ENCODE measurements around the gene TAF8. TPM values are rescaled to one million over a fixed set of nuclear protein-coding genes. Genes with fewer than 3 reads are reported as not detected.
A peak's percentile ranks its signal among the peaks of the same experiment; 100 is the strongest.

Gene TAF8
- total RNA-seq, 2 experiments from 2014 or later = 52.3 to 53.1 TPM

DNA sequence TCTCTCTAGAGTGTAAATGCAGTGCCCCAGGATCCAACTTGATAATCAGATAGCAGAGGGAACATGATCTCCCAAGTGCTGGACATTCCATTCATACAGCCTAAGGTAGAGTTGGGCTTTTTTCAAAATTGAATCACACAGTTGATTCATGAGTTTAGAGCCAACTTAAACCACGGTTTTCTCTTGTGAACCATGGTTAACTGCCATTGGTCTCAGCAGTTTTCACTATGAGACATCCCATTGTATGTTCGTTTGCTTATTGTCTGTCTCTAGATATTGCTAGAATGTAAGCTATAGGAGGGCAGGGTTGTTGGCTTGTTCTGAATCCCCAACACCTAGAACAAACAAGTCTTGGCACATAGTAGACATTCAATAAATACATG lies 37.2 kb upstream of the TAF8 start:
- no peaks in the 10 kb centered on the region for H3K27me3 Mint-ChIP-seq
- peaks cover 2% of the 10 kb centered on the region for H3K9me3 Mint-ChIP-seq (ENCODE audit: low read depth)
- CTCF ChIA-PET = interaction anchor here (1.0 to 1.8 kb wide), 3 partner anchors 12 to 92 kb away, joined by 3 to 6 read pairs (median 5); partner anchors contain the start of genes BYSL, MED20 and TAF8
- DNase-seq = no peak
- intact Hi-C loops (cut with DNase I, micrococcal nuclease) = loop anchor here in 1 of 2 experiments (5.0 kb wide), 1 partner anchor 51 kb away; no protein-coding TSS in a partner anchor
- ATAC-seq = peak; percentile 34
- peak overlapping the region; percentile 86 for H3K27ac Mint-ChIP-seq
- peaks cover 82% of the 10 kb centered on the region for H3K4me1 Mint-ChIP-seq
- POLR2A ChIA-PET = interaction anchor here (1.0 kb wide), 1 partner anchor 71 kb away, joined by 3 read pairs; no protein-coding TSS in a partner anchor
- no peak overlapping the region for H3K4me3 Mint-ChIP-seq
- H3K36me3 Mint-ChIP-seq (ENCODE audit: low read depth) = peaks cover 29% of the 10 kb centered on the region

DNA sequence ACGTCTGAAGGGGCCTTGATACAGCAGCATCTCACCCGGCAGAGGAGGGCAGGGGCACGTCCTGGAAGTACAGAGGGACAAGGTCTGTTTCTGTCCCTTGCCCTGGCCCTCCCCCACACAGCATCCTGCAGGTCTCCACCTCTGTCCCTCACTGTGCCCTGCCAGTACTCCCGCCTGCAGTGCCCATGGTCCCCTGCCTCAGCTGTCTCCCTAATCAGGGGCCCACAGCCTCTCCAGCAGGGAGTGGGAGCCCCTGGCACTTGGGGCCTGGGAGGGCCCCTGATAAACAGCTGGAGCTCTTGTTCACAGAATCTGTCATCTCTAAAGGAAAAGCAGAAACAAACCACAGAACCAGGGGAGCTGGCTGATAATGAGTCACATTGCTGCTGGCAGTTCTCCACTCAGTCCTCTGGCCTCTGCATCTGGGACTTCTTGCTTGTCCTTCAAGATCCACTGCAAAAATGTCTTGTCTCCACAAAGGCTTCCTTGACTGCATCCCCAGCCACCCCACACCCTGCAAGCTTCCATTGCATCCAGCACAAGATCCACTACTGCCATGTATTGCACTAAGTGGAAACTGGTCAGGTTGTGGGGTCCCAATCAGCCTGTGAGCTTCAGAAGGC lies 33.2 kb upstream of the TAF8 start:
- intact Hi-C loops (cut with DNase I, micrococcal nuclease) = no loop called here
- H3K36me3 Mint-ChIP-seq (ENCODE audit: low read depth) = peaks cover 44% of the 10 kb centered on the region
- H3K9me3 Mint-ChIP-seq (ENCODE audit: low read depth) = peaks cover 2% of the 10 kb centered on the region
- H3K4me3 Mint-ChIP-seq = peak overlapping the region; percentile 49
- peaks cover 72% of the 10 kb centered on the region for H3K4me1 Mint-ChIP-seq
- H3K27ac Mint-ChIP-seq = peak overlapping the region; percentile 96
- ChIA-PET CTCF (interaction anchor here (0.5 to 2.2 kb wide), 9 partner anchors 18 to 833 kb away, joined by 3 to 11 read pairs (median 3); no protein-coding TSS in a partner anchor), POLR2A (interaction anchor here (0.8 to 1.4 kb wide), 3 partner anchors 9 to 39 kb away, joined by 3 to 4 read pairs (median 3); no protein-coding TSS in a partner anchor)
- ATAC-seq (peak; percentile 68), DNase-seq (peak; percentile 72)
- no peaks in the 10 kb centered on the region for H3K27me3 Mint-ChIP-seq

DNA sequence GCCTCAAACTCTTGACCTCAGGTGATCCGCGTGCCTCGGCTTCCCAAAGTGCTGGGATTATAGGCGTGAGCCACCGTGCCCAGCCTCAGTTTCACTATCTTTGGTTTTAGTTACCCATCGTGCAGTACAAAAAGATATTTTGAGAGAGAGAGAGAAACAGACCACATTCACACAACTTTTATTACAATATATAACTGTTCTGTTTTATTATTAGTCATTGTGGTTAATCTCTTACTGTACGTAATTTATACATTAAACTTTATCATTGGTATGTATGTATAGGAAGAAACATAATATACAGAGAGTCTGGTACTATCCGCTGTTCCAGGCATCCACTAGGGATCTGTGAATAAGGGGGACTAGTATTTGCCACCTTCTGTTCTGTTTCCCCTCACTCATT lies 29.4 kb upstream of the TAF8 start:
- peaks cover 41% of the 10 kb centered on the region for H3K36me3 Mint-ChIP-seq (ENCODE audit: low read depth)
- no peak for ATAC-seq
- no peaks in the 10 kb centered on the region for H3K9me3 Mint-ChIP-seq (ENCODE audit: low read depth)
- intact Hi-C loops (cut with DNase I, micrococcal nuclease) = loop anchor here in 1 of 2 experiments (5.0 kb wide), 1 partner anchor 79 kb away; the partner anchor contains the start of gene CCND3
- peak overlapping the region; percentile 99 for H3K27ac Mint-ChIP-seq
- no peak for DNase-seq
- H3K27me3 Mint-ChIP-seq = no peaks in the 10 kb centered on the region
- H3K4me3 Mint-ChIP-seq = peak overlapping the region; percentile 60
- ChIA-PET POLR2A (no interaction called here), CTCF (interaction anchor here (0.7 to 1.3 kb wide), 3 partner anchors 23 to 396 kb away, joined by 3 to 5 read pairs (median 4); no protein-coding TSS in a partner anchor)
- H3K4me1 Mint-ChIP-seq = peaks cover 84% of the 10 kb centered on the region

DNA sequence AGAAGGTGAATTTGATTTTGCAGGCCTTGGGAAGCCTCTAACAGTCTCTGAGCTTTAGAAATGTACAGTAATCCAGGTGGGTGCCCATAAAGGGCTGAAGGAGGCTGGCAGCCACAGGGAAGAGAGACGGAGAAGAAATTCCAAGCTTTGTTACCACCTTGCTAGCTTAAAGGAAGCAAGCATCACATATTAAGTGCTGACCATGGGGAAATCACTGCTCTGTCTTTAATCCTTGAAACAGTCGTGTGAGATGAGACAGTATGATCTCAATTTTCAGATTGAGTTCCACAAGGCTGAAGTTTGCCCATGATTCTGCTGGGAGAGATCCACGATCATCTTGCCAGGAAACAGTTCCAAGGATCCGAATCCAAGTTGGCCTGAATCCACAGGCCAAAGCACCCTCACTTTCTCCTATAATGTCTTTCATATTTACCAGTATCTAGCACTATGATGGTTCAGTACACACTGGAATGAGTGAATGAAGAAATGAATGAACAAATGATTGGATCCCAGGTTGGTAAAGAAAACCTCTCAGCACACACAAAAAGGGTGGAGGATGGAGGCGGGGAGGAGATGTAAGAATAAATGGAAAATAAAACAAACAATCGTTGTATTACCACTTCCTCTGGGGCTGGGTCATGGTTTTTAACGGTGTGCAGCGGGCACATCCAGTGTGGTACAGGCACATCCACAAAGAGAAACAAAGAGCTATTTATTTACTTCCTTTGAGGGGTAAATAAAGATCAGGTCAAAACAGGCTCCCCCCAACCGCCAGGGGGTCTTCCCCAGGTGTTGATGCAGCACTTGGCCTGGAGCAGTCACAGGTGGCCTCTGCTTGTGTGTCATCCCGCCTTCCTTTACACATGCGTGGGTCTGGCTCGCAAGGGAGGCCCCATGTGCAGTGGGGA lies 28.2 kb upstream of the TAF8 start:
- peak overlapping the region; percentile 49 for H3K4me3 Mint-ChIP-seq
- peak overlapping the region; percentile 99 for H3K27ac Mint-ChIP-seq
- CTCF ChIA-PET = interaction anchor here (0.6 to 1.3 kb wide), 6 partner anchors 12 to 80 kb away, joined by 3 to 4 read pairs (median 4); no protein-coding TSS in a partner anchor
- DNase-seq = peak; percentile 85
- peak; percentile 76 for ATAC-seq
- H3K4me1 Mint-ChIP-seq = peaks cover 85% of the 10 kb centered on the region
- POLR2A ChIA-PET = interaction anchor here (0.6 to 1.0 kb wide), 6 partner anchors 9 to 31 kb away, joined by 3 to 8 read pairs (median 3); partner anchors contain the start of gene TAF8
- intact Hi-C loops (cut with DNase I, micrococcal nuclease) = loop anchor here (1.0 to 5.0 kb wide), 7 partner anchors 12 to 81 kb away; partner anchors contain the start of gene CCND3 (in 2 of the 2)
- H3K36me3 Mint-ChIP-seq (ENCODE audit: low read depth) = peaks cover 48% of the 10 kb centered on the region
- H3K27me3 Mint-ChIP-seq = no peaks in the 10 kb centered on the region
- H3K9me3 Mint-ChIP-seq (ENCODE audit: low read depth) = no peaks in the 10 kb centered on the region

DNA sequence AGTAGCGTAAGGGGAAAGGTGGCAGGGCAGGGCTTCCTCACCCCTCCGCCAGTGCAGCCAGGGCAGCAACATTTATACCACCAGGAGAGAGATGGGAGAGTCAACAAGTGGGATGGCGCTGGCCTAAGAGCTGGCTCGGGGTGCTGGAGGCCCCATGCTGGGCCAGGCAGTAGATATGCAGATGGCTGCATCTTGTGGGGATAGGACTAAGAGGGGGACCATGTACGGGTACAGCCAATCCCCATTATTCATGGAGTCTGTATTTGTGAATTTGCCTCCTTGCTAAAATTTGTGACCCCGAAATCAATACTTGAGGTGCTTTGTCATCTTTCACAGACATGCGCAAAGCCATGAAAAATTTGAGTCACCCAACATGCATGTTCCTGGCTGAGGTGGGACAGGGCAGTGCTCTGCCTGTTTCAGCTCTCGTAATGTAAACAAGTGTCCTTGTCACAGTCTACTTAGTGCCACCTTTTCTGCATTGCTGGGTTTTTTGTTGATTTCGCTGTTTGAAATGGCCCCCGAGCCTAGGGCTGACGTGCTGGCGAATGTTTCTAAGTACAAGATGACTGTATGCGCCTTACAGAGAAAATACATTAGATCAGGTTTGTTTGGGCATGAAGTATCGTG lies 27.5 kb upstream of the TAF8 start:
- H3K36me3 Mint-ChIP-seq (ENCODE audit: low read depth) = peaks cover 51% of the 10 kb centered on the region
- ATAC-seq (peak; percentile 52), DNase-seq (peak; percentile 57)
- CTCF ChIA-PET = interaction anchor here (0.6 to 1.0 kb wide), 3 partner anchors 16 to 55 kb away, joined by 3 to 4 read pairs (median 4); no protein-coding TSS in a partner anchor
- POLR2A ChIA-PET = interaction anchor here (0.7 to 0.9 kb wide), 2 partner anchors 17 to 27 kb away, joined by 3 to 8 read pairs; partner anchors contain the start of gene TAF8
- H3K4me1 Mint-ChIP-seq = peaks cover 87% of the 10 kb centered on the region
- intact Hi-C loops (cut with DNase I, micrococcal nuclease) = loop anchor here (1.0 to 5.0 kb wide), 7 partner anchors 12 to 82 kb away; partner anchors contain the start of gene CCND3 (in 2 of the 2)
- peak overlapping the region; percentile 99 for H3K27ac Mint-ChIP-seq
- no peaks in the 10 kb centered on the region for H3K9me3 Mint-ChIP-seq (ENCODE audit: low read depth)
- H3K4me3 Mint-ChIP-seq = peak overlapping the region; percentile 49
- no peaks in the 10 kb centered on the region for H3K27me3 Mint-ChIP-seq

DNA sequence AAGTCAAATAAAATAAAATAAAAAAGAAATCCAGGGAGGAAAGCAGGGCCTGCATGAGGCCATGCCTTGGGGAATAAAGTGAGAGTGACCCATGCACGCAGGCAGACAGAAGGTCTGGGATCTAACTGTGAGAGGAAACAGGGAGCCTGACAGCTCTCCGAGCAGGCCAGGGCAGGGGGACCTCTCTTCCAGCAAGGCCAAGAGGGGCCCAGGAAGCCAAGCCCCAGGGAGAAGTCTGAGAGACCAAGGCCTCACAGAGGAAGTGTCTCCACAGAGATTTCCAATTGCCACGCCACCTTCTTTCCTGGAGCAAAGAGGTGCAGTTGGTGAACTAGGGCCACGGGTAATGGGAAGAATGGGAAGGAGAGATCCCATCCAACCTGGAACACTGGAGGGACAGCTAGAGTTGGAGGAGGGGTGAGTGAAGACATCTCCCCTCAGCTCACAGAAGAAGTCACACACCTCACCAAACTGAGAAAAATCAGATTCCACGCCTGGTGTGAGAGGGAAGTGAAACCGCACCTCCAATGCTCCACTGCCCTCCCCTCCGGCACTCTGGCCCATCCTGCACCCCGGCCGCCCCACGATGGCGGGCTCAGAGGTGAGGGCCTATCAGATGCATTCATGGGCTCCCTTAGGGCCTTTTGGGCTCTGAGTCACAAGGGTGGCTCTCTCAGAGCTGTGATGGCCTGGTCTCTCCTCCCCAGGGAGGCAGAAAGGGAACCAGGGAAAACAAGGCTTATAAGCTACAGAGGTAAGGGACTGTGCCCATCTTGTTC lies 25.1 kb upstream of the TAF8 start:
- H3K4me1 Mint-ChIP-seq = peaks cover 96% of the 10 kb centered on the region
- CTCF ChIA-PET = interaction anchor here (0.7 to 2.0 kb wide), 6 partner anchors 9 to 104 kb away, joined by 3 to 6 read pairs (median 4); partner anchors contain the start of genes BYSL and MED20
- POLR2A ChIA-PET = interaction anchor here (0.5 to 1.8 kb wide), 5 partner anchors 13 to 83 kb away, joined by 3 to 6 read pairs (median 3); no protein-coding TSS in a partner anchor
- peak overlapping the region; percentile 99 for H3K27ac Mint-ChIP-seq
- H3K9me3 Mint-ChIP-seq (ENCODE audit: low read depth) = no peaks in the 10 kb centered on the region
- no peak for DNase-seq
- H3K4me3 Mint-ChIP-seq = no peak overlapping the region
- intact Hi-C loops (cut with DNase I, micrococcal nuclease) = no loop called here
- no peaks in the 10 kb centered on the region for H3K27me3 Mint-ChIP-seq
- ATAC-seq = no peak
- peaks cover 57% of the 10 kb centered on the region for H3K36me3 Mint-ChIP-seq (ENCODE audit: low read depth)

DNA sequence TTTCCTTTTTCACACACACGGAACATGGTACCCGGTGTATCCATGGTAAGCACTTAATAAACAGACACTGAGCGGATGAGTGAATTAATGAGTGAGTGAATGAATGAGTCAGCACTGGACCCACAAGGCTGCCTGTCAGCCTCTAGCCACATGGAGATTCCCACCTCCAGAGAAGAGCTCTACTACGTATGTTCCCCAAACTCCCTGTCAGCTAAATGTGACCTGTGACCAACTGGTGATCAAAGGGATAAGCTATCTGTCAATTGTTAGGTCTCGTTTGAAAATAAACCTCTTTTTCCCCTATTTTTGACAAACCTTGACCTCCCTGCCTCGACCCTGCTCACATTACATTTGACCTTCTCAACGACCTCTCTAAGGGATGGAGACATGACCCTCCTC lies 24.5 kb upstream of the TAF8 start:
- Mint-ChIP-seq H3K27me3 (no peaks in the 10 kb centered on the region), H3K27ac (peak overlapping the region; percentile 99), H3K4me1 (peaks cover 96% of the 10 kb centered on the region), H3K9me3 (ENCODE audit: low read depth) (no peaks in the 10 kb centered on the region), H3K36me3 (ENCODE audit: low read depth) (peaks cover 57% of the 10 kb centered on the region), H3K4me3 (no peak overlapping the region)
- POLR2A ChIA-PET = interaction anchor here (0.6 to 1.8 kb wide), 3 partner anchors 13 to 58 kb away, joined by 3 to 6 read pairs (median 4); no protein-coding TSS in a partner anchor
- no peak for DNase-seq
- no peak for ATAC-seq
- CTCF ChIA-PET = interaction anchor here (0.7 to 2.0 kb wide), 7 partner anchors 10 to 105 kb away, joined by 3 to 6 read pairs (median 4); partner anchors contain the start of genes BYSL and MED20
- intact Hi-C loops (cut with DNase I, micrococcal nuclease) = no loop called here

DNA sequence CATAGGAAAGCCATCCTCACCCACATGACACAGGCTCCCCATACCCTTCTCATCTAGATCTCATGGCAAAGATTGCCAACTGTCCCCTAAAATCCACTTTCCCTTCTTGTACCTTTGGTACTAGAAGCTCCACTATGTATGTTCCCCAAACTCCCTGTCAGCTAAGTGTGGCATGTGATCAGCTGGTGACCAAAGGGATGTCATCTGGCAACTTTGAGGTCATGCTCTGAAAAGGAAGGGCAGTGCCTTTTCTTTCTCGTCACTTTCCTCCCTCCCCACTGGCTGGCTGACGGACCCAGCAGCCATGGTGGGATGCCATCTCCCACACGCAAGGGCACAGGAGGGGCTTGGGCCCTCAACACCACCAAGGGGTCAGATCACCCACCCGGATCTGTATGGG lies 23.8 kb upstream of the TAF8 start:
- ATAC-seq (no peak), DNase-seq (no peak)
- H3K4me1 Mint-ChIP-seq = peaks cover 96% of the 10 kb centered on the region
- peak overlapping the region; percentile 99 for H3K27ac Mint-ChIP-seq
- ChIA-PET POLR2A (interaction anchor here (0.5 kb wide), 1 partner anchor 11 kb away, joined by 5 read pairs; no protein-coding TSS in a partner anchor), CTCF (interaction anchor here (0.7 to 1.6 kb wide), 4 partner anchors 13 to 91 kb away, joined by 3 to 5 read pairs (median 3); no protein-coding TSS in a partner anchor)
- H3K9me3 Mint-ChIP-seq (ENCODE audit: low read depth) = no peaks in the 10 kb centered on the region
- no peaks in the 10 kb centered on the region for H3K27me3 Mint-ChIP-seq
- peaks cover 53% of the 10 kb centered on the region for H3K36me3 Mint-ChIP-seq (ENCODE audit: low read depth)
- intact Hi-C loops (cut with DNase I, micrococcal nuclease) = no loop called here
- no peak overlapping the region for H3K4me3 Mint-ChIP-seq

DNA sequence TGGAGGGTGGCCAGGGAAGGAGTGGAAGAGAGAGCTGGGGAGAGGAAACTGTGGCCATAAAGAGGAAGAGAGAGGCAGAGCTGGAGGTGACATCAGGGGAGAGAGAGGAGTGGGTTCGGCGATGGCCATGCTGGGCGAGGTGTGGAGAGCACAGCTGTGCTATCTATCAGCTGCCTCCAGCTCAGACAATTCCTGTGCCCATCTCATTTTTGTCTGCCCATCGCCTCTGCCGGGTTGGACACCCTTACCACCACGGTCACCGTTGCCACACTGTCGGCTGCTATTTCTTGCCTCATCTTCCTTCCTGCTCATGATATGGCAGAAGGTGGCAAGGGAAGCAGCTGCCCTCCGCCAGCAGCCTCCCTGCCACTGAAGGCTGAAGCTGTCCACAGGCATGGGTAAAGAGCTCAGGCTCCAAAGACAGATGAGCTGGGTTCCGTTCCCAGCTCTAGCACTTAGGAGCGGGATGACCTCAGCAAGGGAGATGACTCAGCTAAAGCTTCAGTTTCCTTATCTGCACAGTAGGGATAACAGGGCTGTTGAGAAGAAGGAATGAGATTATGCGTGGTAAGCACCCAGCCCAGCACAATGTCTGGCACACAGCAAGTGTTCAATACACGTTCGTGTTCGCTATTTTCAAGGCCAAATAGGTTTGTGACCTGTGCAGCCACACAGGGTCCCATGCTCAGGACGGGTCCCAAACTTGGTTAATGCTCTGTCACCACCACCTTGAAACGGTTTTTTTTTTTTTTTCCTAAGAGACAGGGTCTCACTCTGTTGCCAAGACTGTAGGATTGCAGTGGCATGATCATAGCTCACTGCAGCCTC lies 21.9 kb upstream of the TAF8 start:
- POLR2A ChIA-PET = interaction anchor here (0.8 to 2.1 kb wide), 7 partner anchors 11 to 86 kb away, joined by 3 to 7 read pairs (median 3); partner anchors contain the start of gene CCND3
- CTCF ChIA-PET = interaction anchor here (0.7 to 3.2 kb wide), 13 partner anchors 12 to 107 kb away, joined by 3 to 18 read pairs (median 5); partner anchors contain the start of genes BYSL and MED20

More for the DNA sequence above, 21.9 kb upstream of the TAF8 start:
- DNase-seq (peak; percentile 60), ATAC-seq (peak; percentile 48)
- Mint-ChIP-seq H3K27ac (peak overlapping the region; percentile 99), H3K4me1 (peaks cover 94% of the 10 kb centered on the region), H3K9me3 (ENCODE audit: low read depth) (no peaks in the 10 kb centered on the region), H3K4me3 (peak overlapping the region; percentile 74), H3K27me3 (no peaks in the 10 kb centered on the region), H3K36me3 (ENCODE audit: low read depth) (peaks cover 55% of the 10 kb centered on the region)
- intact Hi-C loops (cut with DNase I, micrococcal nuclease) = loop anchor here (2.0 kb wide), 1 partner anchor 58 kb away; no protein-coding TSS in a partner anchor

Measured in activated CD4-positive, alpha-beta T cell treated with anti-CD3 and anti-CD28 coated beads for 36 hours (primary cell).